Activated CD8-positive, alpha-beta T cell treated with anti-CD3 and anti-CD28 coated beads for 36 hours (primary cell): ENCODE measurements around the gene PDHX. TPM values are rescaled to one million over a fixed set of nuclear protein-coding genes. Genes with fewer than 3 reads are reported as not detected.

Experiments used
- ATAC-seq: fragments of 200-7000 bp; cut with Tn5 transposase; one replicate; pipeline ENCODE4 v1.10.0; 2021; ENCODE audit warnings: mild to moderate bottlenecking, moderate library complexity
- CTCF ChIA-PET: fragments of 350-600 bp; sonication (Branson Sonifier 250); formaldehyde crosslinking; loops from one replicate; lab custom pipeline; 2021; ENCODE audit warnings: antibody characterized with exemption; lab: Charles Lee
- POLR2A ChIA-PET: fragments of 350-600 bp; sonication (Branson Sonifier 250); formaldehyde crosslinking; loops from one replicate; lab custom pipeline; 2021; ENCODE audit warnings: antibody characterized with exemption; lab: Charles Lee
- DNase-seq: peaks from one replicate; pipeline ENCODE4 v3.0.0-alpha.2; 2020
- H3K27ac Mint-ChIP-seq: one replicate; pipeline ENCODE4 v1.8.0; 2021; ENCODE audit warnings: mild to moderate bottlenecking, mixed read lengths
- H3K27me3 Mint-ChIP-seq: one replicate; pipeline ENCODE4 v1.8.0; 2021; ENCODE audit warnings: mixed read lengths
- H3K36me3 Mint-ChIP-seq: one replicate; pipeline ENCODE4 v1.8.0; 2021; ENCODE audit warnings: low read depth, mixed read lengths
- H3K4me1 Mint-ChIP-seq: one replicate; pipeline ENCODE4 v1.8.0; 2021; ENCODE audit warnings: low read depth, mixed read lengths
- H3K4me3 Mint-ChIP-seq: one replicate; pipeline ENCODE4 v1.8.0; 2021; ENCODE audit warnings: mild to moderate bottlenecking, moderate library complexity, mixed read lengths
- H3K9me3 Mint-ChIP-seq: one replicate; pipeline ENCODE4 v1.8.0; 2021; ENCODE audit warnings: mixed read lengths
- intact Hi-C: fragments of 100-400 bp; cut with micrococcal nuclease; formaldehyde crosslinking; loops from one replicate; pipeline ENCODE4 v1.10.0; 2022
- total RNA-seq, 2 experiments: library from RNA; stranded (reverse); gene quantifications; one replicate each; pipeline ENCODE4 v1.2.3, GENCODE V29; 2021
- TF ChIP-seq, protein P1 (sequence below): fragments of 200-600 bp; IDR thresholded peaks from one replicate; pipeline ENCODE4 v1.8.0; 2022; ENCODE audit warnings: antibody characterized with exemption, mild to moderate bottlenecking

The PDHX gene
- total RNA-seq, 2 experiments from 2014 or later: 37.1 to 37.4 TPM

DNA sequence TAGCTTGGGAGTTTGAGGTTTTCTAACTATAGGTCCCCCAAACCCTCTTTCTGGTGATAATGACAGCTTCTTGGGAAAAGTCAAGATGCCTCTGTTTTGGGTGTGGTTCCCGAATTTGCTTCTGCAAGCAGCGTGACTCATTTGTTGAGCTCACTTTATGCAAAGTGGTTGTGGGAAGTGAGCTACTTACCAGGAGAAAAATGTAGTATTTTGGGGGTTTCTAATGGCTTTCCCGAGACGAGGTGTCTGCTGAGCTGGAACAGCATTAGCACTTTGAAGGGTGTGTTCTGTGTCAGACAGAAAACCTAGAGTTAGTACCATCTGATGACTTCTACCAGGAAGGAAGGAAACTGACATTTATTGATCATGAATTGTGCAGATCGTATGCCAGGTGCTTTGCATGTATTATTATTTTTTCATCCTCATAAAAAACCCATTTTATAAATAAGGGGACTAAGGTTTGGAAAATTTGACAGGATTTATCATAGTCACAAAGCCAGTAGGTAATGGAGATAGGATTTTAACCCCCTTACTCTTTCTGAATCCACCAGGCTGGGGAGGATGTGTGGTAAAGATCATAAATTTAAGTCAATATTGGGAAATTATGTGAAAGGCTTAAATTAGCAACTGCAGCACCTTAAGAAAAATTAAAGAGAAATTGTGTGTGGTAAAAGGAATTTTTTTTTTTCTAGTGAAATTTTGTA, 113.7 kb downstream of the PDHX start:
- CTCF ChIA-PET: interaction anchor here (0.6 to 2.0 kb wide), 9 partner anchors 9 to 312 kb away, joined by 3 to 8 read pairs (median 3); no protein-coding TSS in a partner anchor
- peaks cover 34% of the 10 kb centered on the region for H3K4me1 Mint-ChIP-seq
- TF ChIP-seq, protein P1, sequence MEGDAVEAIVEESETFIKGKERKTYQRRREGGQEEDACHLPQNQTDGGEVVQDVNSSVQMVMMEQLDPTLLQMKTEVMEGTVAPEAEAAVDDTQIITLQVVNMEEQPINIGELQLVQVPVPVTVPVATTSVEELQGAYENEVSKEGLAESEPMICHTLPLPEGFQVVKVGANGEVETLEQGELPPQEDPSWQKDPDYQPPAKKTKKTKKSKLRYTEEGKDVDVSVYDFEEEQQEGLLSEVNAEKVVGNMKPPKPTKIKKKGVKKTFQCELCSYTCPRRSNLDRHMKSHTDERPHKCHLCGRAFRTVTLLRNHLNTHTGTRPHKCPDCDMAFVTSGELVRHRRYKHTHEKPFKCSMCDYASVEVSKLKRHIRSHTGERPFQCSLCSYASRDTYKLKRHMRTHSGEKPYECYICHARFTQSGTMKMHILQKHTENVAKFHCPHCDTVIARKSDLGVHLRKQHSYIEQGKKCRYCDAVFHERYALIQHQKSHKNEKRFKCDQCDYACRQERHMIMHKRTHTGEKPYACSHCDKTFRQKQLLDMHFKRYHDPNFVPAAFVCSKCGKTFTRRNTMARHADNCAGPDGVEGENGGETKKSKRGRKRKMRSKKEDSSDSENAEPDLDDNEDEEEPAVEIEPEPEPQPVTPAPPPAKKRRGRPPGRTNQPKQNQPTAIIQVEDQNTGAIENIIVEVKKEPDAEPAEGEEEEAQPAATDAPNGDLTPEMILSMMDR: no peak
- peak overlapping the region; percentile 90 for H3K27ac Mint-ChIP-seq
- peaks cover 16% of the 10 kb centered on the region for H3K9me3 Mint-ChIP-seq
- intact Hi-C loops: no loop called here
- H3K27me3 Mint-ChIP-seq: no peaks in the 10 kb centered on the region
- POLR2A ChIA-PET: interaction anchor here (0.6 to 1.9 kb wide), 4 partner anchors 17 to 1228 kb away, joined by 3 to 10 read pairs (median 4); no protein-coding TSS in a partner anchor
- DNase-seq: no peak
- peak overlapping the region; percentile 48 for H3K4me3 Mint-ChIP-seq
- peaks cover 2% of the 10 kb centered on the region for H3K36me3 Mint-ChIP-seq
- ATAC-seq: peak; percentile 45

DNA sequence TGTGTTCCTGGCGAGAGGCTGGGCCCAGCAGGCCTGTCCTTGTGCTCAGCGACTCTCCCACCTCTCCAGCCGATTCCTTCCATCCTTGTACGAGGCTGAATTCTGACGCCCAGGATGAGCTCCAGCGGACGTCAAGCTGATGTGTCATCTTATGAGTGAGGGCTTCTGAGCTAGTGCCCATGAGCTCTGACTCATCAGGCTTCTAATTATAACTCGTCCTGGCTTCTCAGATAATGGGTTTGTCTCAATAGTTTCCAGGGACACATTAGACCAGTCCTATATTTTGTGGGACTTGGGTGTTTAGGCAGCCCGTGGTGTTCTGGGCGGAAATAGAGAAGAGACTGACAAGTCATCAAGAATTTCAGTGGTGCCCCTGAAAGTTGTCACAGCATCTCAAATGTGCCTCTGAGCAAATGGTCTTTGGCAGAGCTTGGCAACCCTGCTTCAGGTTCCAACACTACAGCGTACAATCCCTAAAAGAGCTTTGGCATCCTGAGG, 114.3 kb downstream of the PDHX start:
- Mint-ChIP-seq H3K27me3 (no peaks in the 10 kb centered on the region), H3K36me3 (peaks cover 2% of the 10 kb centered on the region), H3K9me3 (peaks cover 14% of the 10 kb centered on the region), H3K4me3 (peak overlapping the region; percentile 48), H3K4me1 (peaks cover 34% of the 10 kb centered on the region), H3K27ac (peak overlapping the region; percentile 90)
- intact Hi-C loops: no loop called here
- ATAC-seq (peak; percentile 73), DNase-seq (peak; percentile 45)
- CTCF ChIA-PET: interaction anchor here (0.9 to 2.0 kb wide), 4 partner anchors 10 to 104 kb away, joined by 3 to 8 read pairs (median 4); no protein-coding TSS in a partner anchor
- TF ChIP-seq, protein P1: no peak
- POLR2A ChIA-PET: interaction anchor here (1.1 to 1.8 kb wide), 2 partner anchors 110 to 115 kb away, joined by 3 to 5 read pairs; no protein-coding TSS in a partner anchor

DNA sequence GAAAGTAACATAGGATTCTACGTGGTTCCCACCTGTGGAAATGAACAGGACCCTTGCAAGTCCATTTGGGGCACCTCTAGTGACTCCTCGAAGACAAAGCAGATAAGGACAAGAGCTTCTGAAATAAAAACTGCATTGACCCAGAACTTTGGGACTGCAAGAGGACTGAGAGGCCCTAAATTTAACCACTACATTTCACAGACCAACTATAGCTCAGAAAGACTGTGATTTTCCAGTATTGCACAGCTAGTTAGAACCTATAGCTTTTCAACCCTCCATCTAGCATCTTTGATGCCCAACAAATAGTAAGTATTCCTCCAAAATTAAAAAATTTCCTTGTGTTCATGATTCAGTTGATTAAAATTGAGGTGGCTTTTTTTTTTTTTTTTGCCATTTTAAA, 114.9 kb downstream of the PDHX start:
- intact Hi-C loops: no loop called here
- H3K4me1 Mint-ChIP-seq: peaks cover 38% of the 10 kb centered on the region
- no peak for ATAC-seq
- TF ChIP-seq, protein P1: no peak
- no peak overlapping the region for H3K27ac Mint-ChIP-seq
- CTCF ChIA-PET: interaction anchor here (0.9 to 2.0 kb wide), 6 partner anchors 9 to 105 kb away, joined by 3 to 8 read pairs (median 4); no protein-coding TSS in a partner anchor
- DNase-seq: no peak
- peaks cover 2% of the 10 kb centered on the region for H3K36me3 Mint-ChIP-seq
- POLR2A ChIA-PET: interaction anchor here (1.1 to 1.8 kb wide), 2 partner anchors 109 to 115 kb away, joined by 3 to 5 read pairs; no protein-coding TSS in a partner anchor
- no peak overlapping the region for H3K4me3 Mint-ChIP-seq
- H3K27me3 Mint-ChIP-seq: no peaks in the 10 kb centered on the region
- H3K9me3 Mint-ChIP-seq: peaks cover 14% of the 10 kb centered on the region

DNA sequence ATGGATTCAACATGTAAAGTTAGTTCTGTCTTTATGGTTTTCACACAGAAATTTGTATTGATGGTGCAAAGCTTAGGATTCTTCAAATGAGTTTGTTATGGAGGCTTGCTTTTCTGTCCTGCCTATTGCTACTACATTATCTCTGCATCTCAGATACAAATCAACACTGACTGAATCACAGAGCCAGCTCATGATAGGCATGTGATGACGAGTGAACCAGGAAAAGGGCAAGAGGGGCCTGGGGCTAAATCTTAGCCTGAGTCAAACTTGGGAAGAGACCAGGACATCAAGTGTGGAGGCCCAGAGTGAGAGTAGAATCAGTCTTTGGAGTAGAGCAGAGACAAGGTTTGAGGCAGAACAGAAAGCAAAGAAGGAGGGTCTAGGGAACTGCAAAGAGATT, 115.4 kb downstream of the PDHX start:
- ATAC-seq: no peak
- Mint-ChIP-seq H3K27me3 (no peaks in the 10 kb centered on the region), H3K36me3 (peaks cover 2% of the 10 kb centered on the region), H3K4me1 (peaks cover 44% of the 10 kb centered on the region), H3K9me3 (peaks cover 14% of the 10 kb centered on the region), H3K4me3 (no peak overlapping the region), H3K27ac (no peak overlapping the region)
- ChIA-PET CTCF (interaction anchor here (0.9 to 1.6 kb wide), 5 partner anchors 9 to 105 kb away, joined by 3 to 4 read pairs (median 3); no protein-coding TSS in a partner anchor), POLR2A (interaction anchor here (1.1 to 1.8 kb wide), 2 partner anchors 109 to 114 kb away, joined by 3 to 5 read pairs; no protein-coding TSS in a partner anchor)
- intact Hi-C loops: no loop called here
- DNase-seq: no peak
- TF ChIP-seq, protein P1: no peak
